Measurements from ENCODE around the gene TMEM176A. TPM values are rescaled to one million over a fixed set of nuclear protein-coding genes. Genes with fewer than 3 reads are reported as not detected.

The TMEM176A gene
- total RNA-seq, 2 donors from 2014 or later = not detected

- ATAC-seq = no peak
- Mint-ChIP-seq H3K27ac (no peak overlapping the region), H3K9me3 (no peaks in the 10 kb centered on the region), H3K36me3 (no peaks in the 10 kb centered on the region)
- DNase-seq (ENCODE audit: low spot score in 2 of 2) = no peak
Observed at GRCh38 chr7:150826061-150826849, 25.7 kb downstream of the TMEM176A start.

GRCh38 chr7:150828384-150828783 is 27.8 kb downstream of the TMEM176A start:
- ATAC-seq = no peak
- no peaks in the 10 kb centered on the region for H3K9me3 Mint-ChIP-seq
- H3K36me3 Mint-ChIP-seq = no peaks in the 10 kb centered on the region
- DNase-seq (ENCODE audit: low spot score in 2 of 2) = no peak
- H3K27ac Mint-ChIP-seq = no peak overlapping the region

- no peaks in the 10 kb centered on the region for H3K36me3 Mint-ChIP-seq
- DNase-seq (ENCODE audit: low spot score in 2 of 2) = no peak
- ATAC-seq = no peak
Observed at GRCh38 chr7:150829426-150829825, 28.9 kb downstream of the TMEM176A start.

DNA sequence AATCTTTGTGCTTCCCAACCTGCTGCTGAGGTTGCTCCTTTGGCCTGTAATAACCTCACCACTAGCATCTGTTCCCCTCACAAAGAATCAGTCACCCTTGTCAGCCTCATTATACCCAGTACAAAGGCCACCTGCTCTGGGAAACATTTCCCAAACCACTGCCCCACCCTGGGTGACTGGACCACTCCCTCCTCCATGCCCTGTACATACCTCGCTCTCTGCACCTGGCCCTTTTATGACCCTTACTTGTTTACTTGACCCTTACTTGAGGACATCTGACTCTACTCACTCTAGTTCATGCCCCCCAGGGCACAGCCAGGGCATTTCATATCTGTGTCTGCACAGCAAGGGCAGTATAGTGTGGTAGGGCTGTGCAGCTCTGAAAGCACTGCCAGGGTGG is 30.4 kb downstream of the TMEM176A start:
- Mint-ChIP-seq H3K36me3 (no peaks in the 10 kb centered on the region), H3K9me3 (no peaks in the 10 kb centered on the region), H3K27ac (no peak overlapping the region)
- DNase-seq (ENCODE audit: low spot score in 2 of 2) (no peak), ATAC-seq (no peak)

More at GRCh38 chr7:150829426-150829825, 28.9 kb downstream of the TMEM176A start:
- Mint-ChIP-seq H3K27ac (no peak overlapping the region), H3K9me3 (no peaks in the 10 kb centered on the region)

GRCh38 chr7:150831851-150832250 is 31.3 kb downstream of the TMEM176A start:
- DNase-seq (ENCODE audit: low spot score in 2 of 2) = no peak
- ATAC-seq = no peak
- H3K36me3 Mint-ChIP-seq = no peaks in the 10 kb centered on the region
- no peak overlapping the region for H3K27ac Mint-ChIP-seq
- no peaks in the 10 kb centered on the region for H3K9me3 Mint-ChIP-seq

- Mint-ChIP-seq H3K9me3 (no peaks in the 10 kb centered on the region), H3K36me3 (no peaks in the 10 kb centered on the region), H3K27ac (no peak overlapping the region)
- DNase-seq (ENCODE audit: low spot score in 2 of 2) = no peak
- no peak for ATAC-seq
Observed at GRCh38 chr7:150835019-150835418, 34.5 kb downstream of the TMEM176A start.

DNA sequence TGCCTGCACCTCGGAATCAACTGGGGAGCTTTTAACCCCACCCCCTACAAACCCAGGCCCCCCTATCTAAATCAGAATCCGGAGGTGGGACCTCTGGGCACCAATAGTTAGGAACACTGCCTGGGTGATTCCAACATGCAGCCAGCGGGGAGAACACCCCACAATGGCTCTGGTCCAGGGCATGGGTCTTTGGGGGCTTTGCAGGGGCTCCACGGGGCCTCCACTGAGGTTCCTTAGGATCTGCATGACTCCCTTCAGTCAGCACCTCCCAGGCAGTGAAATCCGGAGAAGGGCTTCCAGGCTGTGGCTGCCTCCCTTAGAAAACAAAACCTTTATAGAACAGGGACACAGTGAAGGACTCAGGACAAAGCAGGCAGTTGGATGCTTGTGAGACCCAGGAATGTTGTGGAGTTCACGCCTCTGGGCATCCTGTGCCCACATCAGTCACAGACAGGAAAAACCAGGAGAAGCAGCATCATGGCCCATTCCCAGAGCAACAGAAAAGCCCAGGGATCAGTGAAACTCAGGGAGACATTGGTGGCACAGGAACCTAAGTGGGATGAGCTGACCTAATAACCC is 35.2 kb downstream of the TMEM176A start:
- no peaks in the 10 kb centered on the region for H3K9me3 Mint-ChIP-seq
- no peaks in the 10 kb centered on the region for H3K36me3 Mint-ChIP-seq
- no peak for ATAC-seq
- no peak overlapping the region for H3K27ac Mint-ChIP-seq
- no peak for DNase-seq (ENCODE audit: low spot score in 2 of 2)

DNA sequence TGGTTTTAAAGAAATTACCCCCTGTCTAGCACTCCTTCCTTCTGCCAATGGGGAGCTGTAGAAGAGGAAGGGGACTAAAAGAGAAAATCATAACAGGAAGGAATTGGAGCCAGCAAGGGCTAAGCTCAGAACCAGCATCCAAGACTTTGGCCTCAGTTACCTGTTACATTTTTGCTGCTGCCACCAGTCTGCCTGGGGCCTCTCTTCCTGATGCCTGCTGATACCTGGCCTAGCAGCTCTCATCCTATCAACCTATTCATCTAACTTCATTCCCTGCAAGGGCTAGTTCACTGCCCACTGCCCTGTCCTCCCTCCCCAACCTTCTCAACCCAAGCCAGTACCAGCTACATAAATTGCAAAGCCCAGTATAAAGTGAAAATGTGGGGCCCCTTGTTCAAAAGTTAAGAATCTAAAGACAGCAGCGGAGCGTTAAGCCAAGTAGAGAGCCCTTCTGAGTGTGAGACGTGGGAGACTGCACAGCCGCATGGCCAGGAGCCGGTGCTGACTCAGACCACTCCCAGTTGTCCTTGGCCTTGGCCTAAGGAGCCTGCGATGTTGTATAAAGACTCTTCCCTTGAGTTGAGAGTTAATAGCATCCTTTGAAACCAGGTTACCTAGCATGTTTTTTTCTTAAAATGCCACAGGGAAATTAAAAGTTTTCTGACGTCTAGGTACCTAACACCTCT is 38.5 kb downstream of the TMEM176A start:
- no peak overlapping the region for H3K27ac Mint-ChIP-seq
- DNase-seq (ENCODE audit: low spot score in 2 of 2) (no peak), ATAC-seq (no peak)
- no peaks in the 10 kb centered on the region for H3K9me3 Mint-ChIP-seq
- no peaks in the 10 kb centered on the region for H3K36me3 Mint-ChIP-seq

GRCh38 chr7:150842018-150842417 is 41.4 kb downstream of the TMEM176A start:
- Mint-ChIP-seq H3K27ac (no peak overlapping the region), H3K36me3 (no peaks in the 10 kb centered on the region), H3K9me3 (no peaks in the 10 kb centered on the region)
- no peak for DNase-seq (ENCODE audit: low spot score in 2 of 2)
- no peak for ATAC-seq

DNA sequence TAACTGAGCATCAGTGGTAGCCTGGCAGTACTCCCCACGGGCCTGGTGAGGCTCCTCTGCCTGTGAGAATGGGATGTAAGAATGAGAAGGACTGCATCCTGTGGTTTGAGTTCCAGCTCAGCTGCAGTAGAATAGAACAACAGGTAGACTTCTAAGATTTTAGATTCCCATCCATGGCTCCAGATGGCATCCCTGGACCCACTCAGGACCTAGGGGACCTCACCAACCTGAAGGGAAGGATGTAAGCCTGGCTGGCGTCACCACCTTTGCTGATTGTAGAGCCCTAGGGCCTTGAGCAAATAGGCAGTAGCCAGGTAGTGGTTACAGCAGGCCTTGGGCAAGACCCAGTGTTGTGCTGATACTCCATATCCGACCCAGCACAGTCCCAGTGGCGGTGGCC is 42.1 kb downstream of the TMEM176A start:
- no peak overlapping the region for H3K27ac Mint-ChIP-seq
- no peaks in the 10 kb centered on the region for H3K36me3 Mint-ChIP-seq
- DNase-seq (ENCODE audit: low spot score in 2 of 2) (no peak), ATAC-seq (no peak)
- no peaks in the 10 kb centered on the region for H3K9me3 Mint-ChIP-seq

DNA sequence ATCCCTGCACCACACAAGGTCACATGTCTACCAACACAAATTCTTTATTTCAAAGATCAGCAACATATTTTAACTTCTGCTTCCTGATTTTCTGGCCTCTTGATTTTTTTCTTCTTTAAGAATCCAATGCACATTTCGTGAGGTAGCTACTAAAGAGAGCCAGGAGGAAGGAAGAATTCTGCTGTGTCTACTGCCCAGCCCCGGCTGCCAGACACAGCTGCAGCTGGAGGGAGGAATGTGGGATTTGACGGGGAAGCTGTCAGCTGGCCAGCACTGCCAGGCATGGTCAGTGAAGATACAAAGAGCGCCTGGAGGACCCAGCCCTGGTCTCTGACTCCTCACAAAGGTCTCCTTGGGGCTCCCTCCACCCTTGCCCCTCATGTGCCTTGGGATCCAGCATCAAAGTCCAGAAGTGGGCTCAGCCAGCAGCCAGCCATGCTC is 44.9 kb downstream of the TMEM176A start:
- H3K9me3 Mint-ChIP-seq = no peaks in the 10 kb centered on the region
- peak overlapping the region in 1 of 2 donors; percentile 68 for H3K27ac Mint-ChIP-seq
- no peak for DNase-seq (ENCODE audit: low spot score in 2 of 2)
- no peak for ATAC-seq
- H3K36me3 Mint-ChIP-seq = no peaks in the 10 kb centered on the region

GRCh38 chr7:150846291-150847115 is 45.9 kb downstream of the TMEM176A start:
- DNase-seq (ENCODE audit: low spot score in 2 of 2) (no peak), ATAC-seq (no peak)
- Mint-ChIP-seq H3K36me3 (no peaks in the 10 kb centered on the region), H3K27ac (peak overlapping the region in 1 of 2 donors; percentile 68), H3K9me3 (no peaks in the 10 kb centered on the region)

DNA sequence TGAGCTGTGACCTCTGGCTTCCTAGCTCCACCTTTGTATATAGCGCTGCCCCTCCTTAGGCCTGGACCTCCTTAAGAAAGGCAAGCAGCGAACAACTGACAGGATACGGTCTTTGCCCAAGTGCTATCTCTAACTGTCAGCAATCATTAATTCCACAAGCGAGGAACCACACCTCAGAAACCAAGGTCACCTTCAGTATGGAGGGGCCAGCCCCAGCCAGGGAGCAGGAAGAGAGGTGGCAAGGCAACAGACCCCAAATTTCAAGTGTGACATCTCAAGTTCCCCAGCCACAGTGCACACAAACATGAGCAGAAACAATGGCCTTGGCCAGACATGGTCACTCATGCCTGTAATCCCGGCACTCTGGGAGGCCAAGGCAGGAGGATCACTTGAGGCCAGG is 47.0 kb downstream of the TMEM176A start:
- DNase-seq (ENCODE audit: low spot score in 2 of 2) (no peak), ATAC-seq (no peak)
- Mint-ChIP-seq H3K36me3 (no peaks in the 10 kb centered on the region), H3K27ac (no peak overlapping the region), H3K9me3 (no peaks in the 10 kb centered on the region)

DNA sequence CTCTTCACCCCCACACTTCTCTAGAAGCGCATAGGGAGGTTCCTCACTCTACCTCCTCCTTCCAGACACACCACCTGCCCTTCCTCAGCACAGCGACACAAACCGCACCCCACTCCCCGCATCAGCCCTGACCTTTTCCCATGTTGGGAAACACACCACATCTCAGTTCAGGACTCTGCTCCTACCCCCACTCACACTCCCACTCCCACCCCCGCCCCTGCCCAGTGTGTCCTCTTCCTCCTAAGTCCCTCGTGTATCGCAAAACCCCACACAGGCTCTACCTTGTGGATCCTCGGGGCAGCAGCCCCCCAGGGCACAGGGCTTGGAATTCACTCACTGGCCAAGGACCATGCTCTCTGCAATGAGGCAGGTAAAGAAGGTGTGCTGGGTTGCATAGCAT is 47.5 kb downstream of the TMEM176A start:
- no peaks in the 10 kb centered on the region for H3K36me3 Mint-ChIP-seq
- H3K27ac Mint-ChIP-seq = no peak overlapping the region
- H3K9me3 Mint-ChIP-seq = no peaks in the 10 kb centered on the region
- DNase-seq (ENCODE audit: low spot score in 2 of 2) = no peak
- no peak for ATAC-seq

GRCh38 chr7:150848561-150849115 is 48.1 kb downstream of the TMEM176A start:
- no peaks in the 10 kb centered on the region for H3K36me3 Mint-ChIP-seq
- H3K27ac Mint-ChIP-seq = no peak overlapping the region
- no peaks in the 10 kb centered on the region for H3K9me3 Mint-ChIP-seq
- ATAC-seq = no peak
- DNase-seq (ENCODE audit: low spot score in 2 of 2) = no peak

DNA sequence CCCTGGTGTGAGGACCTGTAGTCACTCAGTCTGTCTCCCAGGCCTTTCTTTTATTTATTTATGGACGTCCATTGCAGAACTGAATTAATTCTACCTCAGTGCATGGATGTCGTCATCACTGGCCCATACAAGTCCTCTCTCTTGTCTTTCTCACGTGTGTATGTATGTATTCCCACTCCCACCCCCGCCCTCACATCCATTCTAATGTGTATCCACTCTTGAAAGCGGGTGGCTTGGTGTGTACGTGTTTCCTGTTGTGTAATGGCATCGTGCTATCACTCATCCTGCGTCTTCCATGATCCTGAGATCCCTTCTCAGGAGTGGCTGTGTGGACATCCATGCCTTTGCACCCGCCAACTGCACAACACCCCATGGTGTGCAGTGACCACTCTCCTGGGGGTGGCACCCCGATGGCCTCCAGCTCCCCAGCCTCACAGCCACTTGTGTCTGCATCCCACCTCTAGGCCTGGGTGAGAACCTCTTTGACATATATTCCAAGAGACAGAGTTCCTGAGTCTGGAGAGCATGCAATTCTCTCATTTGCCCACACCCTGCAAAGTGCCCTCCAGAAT is 48.7 kb downstream of the TMEM176A start:
- Mint-ChIP-seq H3K9me3 (no peaks in the 10 kb centered on the region), H3K36me3 (no peaks in the 10 kb centered on the region), H3K27ac (no peak overlapping the region)
- DNase-seq (ENCODE audit: low spot score in 2 of 2) = no peak
- no peak for ATAC-seq
